HepG2 (cell line): ENCODE results near the gene TUBG2. TPM values are rescaled to one million over a fixed set of nuclear protein-coding genes. Genes with fewer than 3 reads are reported as not detected.

Source experiments
- AGO1 ChIP-seq: fragments of 200-400 bp; formaldehyde crosslinking; IDR thresholded peaks from 2 replicates; pipeline ENCODE4 v1.6.1; 2017; ENCODE audit warnings: mild to moderate bottlenecking, low read depth, low read length, moderate library complexity; ENCODE audit not compliant: poor library complexity, severe bottlenecking
- ATF7-NPFF ChIP-seq: sonication (generic); formaldehyde crosslinking; IDR thresholded peaks from 2 replicates; pipeline ENCODE4 v1.8.1; 2023; ENCODE audit warnings: mild to moderate bottlenecking, low read depth, missing genetic modification reagents, moderate library complexity
- CBX5 ChIP-seq: sonication (generic); formaldehyde crosslinking; IDR thresholded peaks from 2 replicates; pipeline ENCODE4 v1.4.0; 2020; ENCODE audit warnings: missing genetic modification reagents, borderline replicate concordance
- FOXJ3 ChIP-seq: sonication (generic); formaldehyde crosslinking; IDR thresholded peaks from 2 replicates; pipeline ENCODE4 v1.4.0; 2020; ENCODE audit warnings: missing genetic modification reagents, mild to moderate bottlenecking, borderline replicate concordance
- ISX ChIP-seq: sonication (generic); formaldehyde crosslinking; conservative IDR thresholded peaks from 2 replicates; pipeline ENCODE4 v1.5.0; 2020; ENCODE audit warnings: missing genetic modification reagents
- KLF15 ChIP-seq: sonication (generic); formaldehyde crosslinking; IDR thresholded peaks from 2 replicates; pipeline ENCODE4 v1.8.1; 2023; ENCODE audit warnings: borderline replicate concordance, mild to moderate bottlenecking, inconsistent platforms, missing genetic modification reagents, mixed read lengths
- NBN ChIP-seq: fragments of 450-650 bp; conservative IDR thresholded peaks from 2 replicates; pipeline ENCODE4 v1.6.1; 2017
- PHF8 ChIP-seq: sonication (generic); formaldehyde crosslinking; IDR thresholded peaks from 2 replicates; pipeline ENCODE4 v1.5.0; 2020; ENCODE audit warnings: missing genetic modification reagents
- SAP130 ChIP-seq: IDR thresholded peaks from 2 replicates; pipeline ENCODE4 v1.6.1; 2016; ENCODE audit warnings: low read depth
- SP4 ChIP-seq: sonication (generic); formaldehyde crosslinking; IDR thresholded peaks from 2 replicates; pipeline ENCODE4 v1.8.1; 2023; ENCODE audit warnings: mild to moderate bottlenecking, missing genetic modification reagents
- SP5 ChIP-seq: IDR thresholded peaks from 2 replicates; pipeline ENCODE4 v1.6.1; 2016; ENCODE audit warnings: low read depth, borderline replicate concordance
- ZFP82 ChIP-seq: sonication (generic); formaldehyde crosslinking; IDR thresholded peaks from 2 replicates; pipeline ENCODE4 v1.5.1; 2020; ENCODE audit warnings: mild to moderate bottlenecking, missing genetic modification reagents, borderline replicate concordance
- ZNF451 ChIP-seq: sonication (generic); formaldehyde crosslinking; IDR thresholded peaks from 2 replicates; pipeline ENCODE4 v1.5.0; 2020; ENCODE audit warnings: mild to moderate bottlenecking, missing genetic modification reagents
- ZNF562 ChIP-seq: sonication (generic); formaldehyde crosslinking; IDR thresholded peaks from 2 replicates; pipeline ENCODE4 v1.8.0; 2022; ENCODE audit warnings: missing genetic modification reagents, borderline replicate concordance
- ZNF709 ChIP-seq: sonication (generic); formaldehyde crosslinking; IDR thresholded peaks from 2 replicates; pipeline ENCODE4 v1.5.0; 2020; ENCODE audit warnings: mild to moderate bottlenecking, missing genetic modification reagents
- polyA plus RNA-seq, 8 experiments: library from polyadenylated mRNA; depleted of rRNA in 3 of 8; stranded (reverse) in 7 of 8; unstranded in 1 of 8; fragments of >200 nt; fragmentation: Illumina TruSeq in 4 of 8; extraction: Trizol in 4 of 8; gene quantifications; 2 replicates each; pipeline versions ENCODE4 v1.2.1 to v1.2.3, GENCODE V29; 2011 to 2016; ENCODE audit warnings: low read depth in 4 of 8, missing spikeins in 1 of 8, mixed read lengths in 1 of 8; ENCODE audit not compliant: insufficient read depth in 1 of 8
- total RNA-seq, 5 experiments: library from RNA; depleted of rRNA; stranded (reverse); fragments of >200 nt; fragmentation: Illumina TruSeq; extraction: Trizol; gene quantifications; 2 replicates each; pipeline ENCODE4 v1.2.3, GENCODE V29; 2016; ENCODE audit warnings: low read depth in 1 of 5
- TF ChIP-seq, protein P1 (sequence below): fragments of 450-650 bp; IDR thresholded peaks from 2 replicates; pipeline ENCODE4 v1.6.1; 2016
- TF ChIP-seq, protein P2 (sequence below): IDR thresholded peaks from 2 replicates; pipeline ENCODE4 v1.6.1; 2016; ENCODE audit warnings: low read depth, borderline replicate concordance
- TF ChIP-seq, protein P3 (sequence below): sonication (generic); formaldehyde crosslinking; IDR thresholded peaks from 2 replicates; pipeline ENCODE4 v1.4.0; 2020; ENCODE audit warnings: missing genetic modification reagents
- TF ChIP-seq, protein P4 (sequence below): sonication (generic); formaldehyde crosslinking; IDR thresholded peaks from 2 replicates; pipeline ENCODE4 v1.4.0; 2020; ENCODE audit warnings: missing genetic modification reagents, borderline replicate concordance
- TF ChIP-seq, protein P5 (sequence below): IDR thresholded peaks from 2 replicates; pipeline ENCODE4 v1.6.1; 2016; ENCODE audit warnings: missing genetic modification reagents, missing compliant biosample characterization

TUBG2 gene
- total and polyA plus RNA-seq, 2 of the 13 experiments (the other 11 are each of a cell fraction or from before 2014, with no cell fraction given), result 16.0 to 42.3 TPM

DNA sequence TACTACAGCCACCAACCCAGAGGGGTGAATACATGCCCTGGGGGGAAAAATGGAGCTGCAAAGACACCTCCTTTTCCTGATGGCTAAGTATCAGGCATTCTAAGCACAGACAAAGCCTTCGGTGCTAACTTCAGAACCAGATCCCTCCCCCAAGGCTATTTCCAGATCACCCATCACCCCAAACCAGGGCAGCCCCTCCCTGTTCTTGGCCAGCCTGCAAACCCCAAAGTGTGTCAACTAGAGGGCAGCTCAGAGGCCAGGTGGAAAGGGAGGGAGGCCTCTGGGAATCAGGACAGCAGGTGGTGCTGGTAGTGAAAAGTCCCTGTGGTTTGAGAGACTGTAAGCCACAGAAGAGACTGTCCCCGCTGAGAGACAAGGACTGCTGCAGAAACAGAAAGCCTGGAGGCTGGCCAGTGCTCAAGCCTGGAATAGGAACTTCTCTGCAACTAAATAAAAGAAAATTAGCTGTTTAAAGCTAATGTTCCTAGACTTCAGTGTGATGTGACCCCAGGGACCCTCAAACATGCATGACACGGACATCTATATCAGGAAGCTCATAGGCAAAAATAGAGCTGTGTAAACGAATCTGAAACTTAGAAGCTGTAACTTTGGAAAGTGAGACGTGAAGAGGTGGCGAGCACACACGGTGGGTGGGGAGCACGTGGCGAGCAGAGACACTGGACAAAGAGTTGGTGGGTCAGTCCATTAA lies 40.5 kb upstream of the TUBG2 start (continued):
- peak; percentile 56; the same call in 1 of the 2 replicates for TF ChIP-seq SP5 (CRISPR knock-in tag)
- TF ChIP-seq SP4 (CRISPR knock-in tag), result no peak
- 0 out of 2 replicates have a peak, but pooled peaks have one; percentile 32 for TF ChIP-seq ZNF451 (CRISPR knock-in tag)
- TF ChIP-seq, protein P1, sequence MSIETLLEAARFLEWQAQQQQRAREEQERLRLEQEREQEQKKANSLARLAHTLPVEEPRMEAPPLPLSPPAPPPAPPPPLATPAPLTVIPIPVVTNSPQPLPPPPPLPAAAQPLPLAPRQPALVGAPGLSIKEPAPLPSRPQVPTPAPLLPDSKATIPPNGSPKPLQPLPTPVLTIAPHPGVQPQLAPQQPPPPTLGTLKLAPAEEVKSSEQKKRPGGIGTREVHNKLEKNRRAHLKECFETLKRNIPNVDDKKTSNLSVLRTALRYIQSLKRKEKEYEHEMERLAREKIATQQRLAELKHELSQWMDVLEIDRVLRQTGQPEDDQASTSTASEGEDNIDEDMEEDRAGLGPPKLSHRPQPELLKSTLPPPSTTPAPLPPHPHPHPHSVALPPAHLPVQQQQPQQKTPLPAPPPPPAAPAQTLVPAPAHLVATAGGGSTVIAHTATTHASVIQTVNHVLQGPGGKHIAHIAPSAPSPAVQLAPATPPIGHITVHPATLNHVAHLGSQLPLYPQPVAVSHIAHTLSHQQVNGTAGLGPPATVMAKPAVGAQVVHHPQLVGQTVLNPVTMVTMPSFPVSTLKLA, result no peak
- TF ChIP-seq, protein P2, sequence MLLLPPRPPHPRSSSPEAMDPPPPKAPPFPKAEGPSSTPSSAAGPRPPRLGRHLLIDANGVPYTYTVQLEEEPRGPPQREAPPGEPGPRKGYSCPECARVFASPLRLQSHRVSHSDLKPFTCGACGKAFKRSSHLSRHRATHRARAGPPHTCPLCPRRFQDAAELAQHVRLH, result peak; percentile 75; the same call in 1 of the 2 replicates
- TF ChIP-seq, protein P3, sequence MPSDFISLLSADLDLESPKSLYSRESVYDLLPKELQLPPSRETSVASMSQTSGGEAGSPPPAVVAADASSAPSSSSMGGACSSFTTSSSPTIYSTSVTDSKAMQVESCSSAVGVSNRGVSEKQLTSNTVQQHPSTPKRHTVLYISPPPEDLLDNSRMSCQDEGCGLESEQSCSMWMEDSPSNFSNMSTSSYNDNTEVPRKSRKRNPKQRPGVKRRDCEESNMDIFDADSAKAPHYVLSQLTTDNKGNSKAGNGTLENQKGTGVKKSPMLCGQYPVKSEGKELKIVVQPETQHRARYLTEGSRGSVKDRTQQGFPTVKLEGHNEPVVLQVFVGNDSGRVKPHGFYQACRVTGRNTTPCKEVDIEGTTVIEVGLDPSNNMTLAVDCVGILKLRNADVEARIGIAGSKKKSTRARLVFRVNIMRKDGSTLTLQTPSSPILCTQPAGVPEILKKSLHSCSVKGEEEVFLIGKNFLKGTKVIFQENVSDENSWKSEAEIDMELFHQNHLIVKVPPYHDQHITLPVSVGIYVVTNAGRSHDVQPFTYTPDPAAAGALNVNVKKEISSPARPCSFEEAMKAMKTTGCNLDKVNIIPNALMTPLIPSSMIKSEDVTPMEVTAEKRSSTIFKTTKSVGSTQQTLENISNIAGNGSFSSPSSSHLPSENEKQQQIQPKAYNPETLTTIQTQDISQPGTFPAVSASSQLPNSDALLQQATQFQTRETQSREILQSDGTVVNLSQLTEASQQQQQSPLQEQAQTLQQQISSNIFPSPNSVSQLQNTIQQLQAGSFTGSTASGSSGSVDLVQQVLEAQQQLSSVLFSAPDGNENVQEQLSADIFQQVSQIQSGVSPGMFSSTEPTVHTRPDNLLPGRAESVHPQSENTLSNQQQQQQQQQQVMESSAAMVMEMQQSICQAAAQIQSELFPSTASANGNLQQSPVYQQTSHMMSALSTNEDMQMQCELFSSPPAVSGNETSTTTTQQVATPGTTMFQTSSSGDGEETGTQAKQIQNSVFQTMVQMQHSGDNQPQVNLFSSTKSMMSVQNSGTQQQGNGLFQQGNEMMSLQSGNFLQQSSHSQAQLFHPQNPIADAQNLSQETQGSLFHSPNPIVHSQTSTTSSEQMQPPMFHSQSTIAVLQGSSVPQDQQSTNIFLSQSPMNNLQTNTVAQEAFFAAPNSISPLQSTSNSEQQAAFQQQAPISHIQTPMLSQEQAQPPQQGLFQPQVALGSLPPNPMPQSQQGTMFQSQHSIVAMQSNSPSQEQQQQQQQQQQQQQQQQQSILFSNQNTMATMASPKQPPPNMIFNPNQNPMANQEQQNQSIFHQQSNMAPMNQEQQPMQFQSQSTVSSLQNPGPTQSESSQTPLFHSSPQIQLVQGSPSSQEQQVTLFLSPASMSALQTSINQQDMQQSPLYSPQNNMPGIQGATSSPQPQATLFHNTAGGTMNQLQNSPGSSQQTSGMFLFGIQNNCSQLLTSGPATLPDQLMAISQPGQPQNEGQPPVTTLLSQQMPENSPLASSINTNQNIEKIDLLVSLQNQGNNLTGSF (CRISPR knock-in tag), result no peak
- no peak for TF ChIP-seq FOXJ3 (CRISPR knock-in tag)
- TF ChIP-seq AGO1, result no peak
- TF ChIP-seq SAP130 (CRISPR knock-in tag), result peak; percentile 88
- TF ChIP-seq ZFP82 (CRISPR knock-in tag), result no peak
- no peak for TF ChIP-seq KLF15 (CRISPR knock-in tag)
- no peak for TF ChIP-seq ZNF562
- TF ChIP-seq NBN, result no peak
- TF ChIP-seq ZNF709 (CRISPR knock-in tag), result no peak
- 0 out of 2 replicates have a peak, but pooled peaks have one; percentile 29 for TF ChIP-seq PHF8 (CRISPR knock-in tag)
- TF ChIP-seq, protein P4, sequence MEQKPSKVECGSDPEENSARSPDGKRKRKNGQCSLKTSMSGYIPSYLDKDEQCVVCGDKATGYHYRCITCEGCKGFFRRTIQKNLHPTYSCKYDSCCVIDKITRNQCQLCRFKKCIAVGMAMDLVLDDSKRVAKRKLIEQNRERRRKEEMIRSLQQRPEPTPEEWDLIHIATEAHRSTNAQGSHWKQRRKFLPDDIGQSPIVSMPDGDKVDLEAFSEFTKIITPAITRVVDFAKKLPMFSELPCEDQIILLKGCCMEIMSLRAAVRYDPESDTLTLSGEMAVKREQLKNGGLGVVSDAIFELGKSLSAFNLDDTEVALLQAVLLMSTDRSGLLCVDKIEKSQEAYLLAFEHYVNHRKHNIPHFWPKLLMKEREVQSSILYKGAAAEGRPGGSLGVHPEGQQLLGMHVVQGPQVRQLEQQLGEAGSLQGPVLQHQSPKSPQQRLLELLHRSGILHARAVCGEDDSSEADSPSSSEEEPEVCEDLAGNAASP, result peak; percentile 49; the same call in 1 of the 2 replicates
- no peak for TF ChIP-seq ISX (CRISPR knock-in tag)
- TF ChIP-seq, protein P5, sequence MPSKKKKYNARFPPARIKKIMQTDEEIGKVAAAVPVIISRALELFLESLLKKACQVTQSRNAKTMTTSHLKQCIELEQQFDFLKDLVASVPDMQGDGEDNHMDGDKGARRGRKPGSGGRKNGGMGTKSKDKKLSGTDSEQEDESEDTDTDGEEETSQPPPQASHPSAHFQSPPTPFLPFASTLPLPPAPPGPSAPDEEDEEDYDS (CRISPR knock-in tag), result peak; percentile 51; the same call in 1 of the 2 replicates
- TF ChIP-seq ATF7-NPFF (CRISPR knock-in tag), result no peak
- no peak; the same call in 1 of the 2 replicates for TF ChIP-seq CBX5 (CRISPR knock-in tag)
